Spleen (tissue), 7 donors: Measurements from ENCODE around the gene MYH7B.
A peak's percentile ranks its signal among the peaks of the same experiment; 100 is the strongest.

Source experiments
- CTCF ChIP-seq, 11 experiments: fragments of 200-600 bp in 7 of 11; fragments of 450-650 bp in 4 of 11; sonication (generic) in 4 of 11; IDR thresholded peaks in 8 of 11; conservative IDR thresholded peaks in 3 of 11; 1 replicate in 7 of 11; 2 replicates in 4 of 11; pipeline versions ENCODE4 v1.4.0 to v1.8.0; 2016 to 2021; ENCODE audit warnings: antibody characterized with exemption in 11 of 11, inconsistent platforms in 4 of 11, mild to moderate bottlenecking in 1 of 11
- POLR2A ChIP-seq, 3 donors: fragments of 450-650 bp; IDR thresholded peaks; one replicate each; pipeline ENCODE4 v1.5.1; 2017; ENCODE audit warnings: antibody characterized with exemption in 3 of 3, mild to moderate bottlenecking in 1 of 3
- POLR2AphosphoS5 ChIP-seq, 3 donors: sonication (generic); formaldehyde crosslinking; IDR thresholded peaks; one replicate each; pipeline ENCODE4 v1.5.1; 2017; ENCODE audit warnings: antibody characterized with exemption in 3 of 3
- donor health status: DM: no; HTN: no; CAD: no; lungs with moderate emphysema.
- donor health status: DM: no; HTN: no; CAD: no.
- donor health status: DM: no; HTN: no; CAD: no.

DNA sequence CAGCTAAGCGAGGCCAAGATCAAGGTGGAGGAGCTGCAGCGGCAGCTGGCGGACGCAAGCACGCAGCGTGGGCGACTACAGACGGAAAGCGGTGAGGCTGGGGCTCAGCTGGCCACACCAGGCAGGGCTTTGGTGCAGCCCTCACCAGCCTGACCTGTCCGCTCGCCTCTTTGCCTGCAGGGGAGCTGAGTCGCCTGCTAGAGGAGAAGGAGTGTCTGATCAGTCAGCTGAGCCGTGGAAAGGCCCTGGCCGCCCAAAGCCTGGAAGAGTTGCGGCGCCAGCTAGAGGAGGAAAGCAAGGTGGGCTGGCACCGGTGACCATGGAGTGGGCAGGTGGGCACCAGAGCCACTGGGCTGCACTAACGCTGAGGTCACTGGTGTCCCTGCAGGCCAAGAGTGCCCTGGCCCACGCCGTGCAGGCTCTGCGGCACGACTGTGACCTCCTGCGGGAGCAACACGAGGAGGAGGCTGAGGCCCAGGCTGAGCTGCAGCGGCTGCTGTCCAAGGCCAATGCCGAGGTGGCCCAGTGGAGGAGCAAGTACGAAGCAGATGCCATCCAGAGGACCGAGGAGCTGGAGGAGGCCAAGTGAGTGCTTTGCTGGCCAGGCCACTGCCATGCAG lies 42.8 kb downstream of the MYH7B start:
- no peak for TF ChIP-seq POLR2A (IDR thresholded peaks at IDR 0.05)
- TF ChIP-seq CTCF (IDR thresholded peaks at IDR 0.05 in 8 of 11, conservative IDR thresholded peaks at IDR 0.05 in 3 of 11): no peak
- peak in 2 of 3 donors; percentile 12 to 65 for TF ChIP-seq POLR2AphosphoS5 (IDR thresholded peaks at IDR 0.05)
